ENCODE data around the gene KCNT1. TPM values are rescaled to one million over a fixed set of nuclear protein-coding genes. Genes with fewer than 3 reads are reported as not detected.

KCNT1 gene
- polyA plus RNA-seq, 2 of the 4 experiments (the other 2 are of a cell fraction): not detected

- no peak for DNase-seq (ENCODE audit: low read depth in 1 of 2, low spot score in 1 of 2)
- 41% methylated on average over 9 of the region's 21 CpGs for WGBS (ENCODE audit: missing lambda C conversion rate)
- H3K9me3 ChIP-seq: no peaks in the 10 kb centered on the region
- ChIA-PET POLR2A (no interaction called here), CTCF (no interaction called here)
- TF ChIP-seq POLR2A (IDR thresholded peaks at IDR 0.05; ENCODE audit: low read length): no peak
- no peak for TF ChIP-seq PHF8 (IDR thresholded peaks at IDR 0.05; ENCODE audit: borderline replicate concordance, low read depth)
- no peak for TF ChIP-seq RCOR1 (IDR thresholded peaks at IDR 0.05; ENCODE audit: low read depth, low read length)
- TF ChIP-seq HES2 (IDR thresholded peaks at IDR 0.05): no peak
- no peak for TF ChIP-seq ELK1 (IDR thresholded peaks at IDR 0.05; ENCODE audit: low read depth, low read length)
- no peak for TF ChIP-seq MYC (IDR thresholded peaks at IDR 0.05; ENCODE audit: borderline replicate concordance, low read length)
- H3K4me3 ChIP-seq: no peak overlapping the region
- no peak overlapping the region for H3K27ac ChIP-seq
- no peak for FAIRE-seq
- ATAC-seq: no peak; a peak in 1 of 6 replicates
- no peaks in the 10 kb centered on the region for H3K4me1 ChIP-seq
- H3K4me2 ChIP-seq: no peak overlapping the region
Measured at GRCh38 chr9:135771401-135772051, 69.5 kb downstream of the KCNT1 start.

- WGBS (ENCODE audit: missing lambda C conversion rate): 78% methylated on average over 6 of the region's 13 CpGs
- no peak for FAIRE-seq
- no peak for TF ChIP-seq EHF (CRISPR knock-in tag; IDR thresholded peaks at IDR 0.05)
- no peak for TF ChIP-seq RNF2 (IDR thresholded peaks at IDR 0.05; ENCODE audit: borderline replicate concordance, low read depth)
- TF ChIP-seq HES2 (IDR thresholded peaks at IDR 0.05): no peak
- TF ChIP-seq PBX3 (IDR thresholded peaks at IDR 0.05): no peak
- no peak for TF ChIP-seq FOSB (CRISPR knock-in tag; IDR thresholded peaks at IDR 0.05)
- TF ChIP-seq TP53 (CRISPR knock-in tag; IDR thresholded peaks at IDR 0.05): no peak
- no peak for TF ChIP-seq USF2 (IDR thresholded peaks at IDR 0.05)
- H3K4me2 ChIP-seq: no peak overlapping the region
- CTCF ChIA-PET: interaction anchor here (1.6 kb wide), 1 partner anchor 19 kb away, joined by 3 read pairs; no protein-coding TSS in a partner anchor
- ATAC-seq: peak; percentile 22 to 47; a peak in 4 of 6 replicates
- POLR2A ChIA-PET: no interaction called here
- H3K9me3 ChIP-seq: no peaks in the 10 kb centered on the region
- peak in 1 of 2 experiments; percentile 39 for DNase-seq (ENCODE audit: low read depth in 1 of 2, low spot score in 1 of 2)
- H3K27ac ChIP-seq: no peak overlapping the region
- H3K4me3 ChIP-seq: no peak overlapping the region
- H3K4me1 ChIP-seq: no peaks in the 10 kb centered on the region
Measured at GRCh38 chr9:135772056-135772646, 70.2 kb downstream of the KCNT1 start.

- TF ChIP-seq JUNB (IDR thresholded peaks at IDR 0.05) (no peak), POLR2A (IDR thresholded peaks at IDR 0.05; ENCODE audit: low read length) (no peak), EP300 (IDR thresholded peaks at IDR 0.05) (no peak), RCOR1 (IDR thresholded peaks at IDR 0.05; ENCODE audit: low read depth, low read length) (no peak), ZC3H11A (IDR thresholded peaks at IDR 0.05) (no peak), ZFP36 (IDR thresholded peaks at IDR 0.05; ENCODE audit: borderline replicate concordance, partially characterized antibody) (no peak), HMGXB4 (CRISPR knock-in tag; IDR thresholded peaks at IDR 0.05; ENCODE audit: borderline replicate concordance) (no peak)
- no peak for ATAC-seq
- no peak overlapping the region for H3K27ac ChIP-seq
- H3K4me3 ChIP-seq: no peak overlapping the region
- no peak for DNase-seq (ENCODE audit: low read depth in 1 of 2, low spot score in 1 of 2)
- ChIA-PET POLR2A (no interaction called here), CTCF (interaction anchor here (1.0 to 1.6 kb wide), 2 partner anchors 19 to 66 kb away, joined by 3 read pairs; no protein-coding TSS in a partner anchor)
- no peaks in the 10 kb centered on the region for H3K4me1 ChIP-seq
- WGBS (ENCODE audit: missing lambda C conversion rate): 67% methylated on average over 32 of the region's 36 CpGs
- no peak overlapping the region for H3K4me2 ChIP-seq
- FAIRE-seq: no peak
- no peaks in the 10 kb centered on the region for H3K9me3 ChIP-seq
Measured at GRCh38 chr9:135772702-135773493, 70.9 kb downstream of the KCNT1 start.
